H9 (cell line): ENCODE measurements around the gene DBNDD1. TPM values are rescaled to one million over a fixed set of nuclear protein-coding genes. Genes with fewer than 3 reads are reported as not detected.

Experiments used
- DNase-seq: peaks from one replicate; pipeline ENCODE4 v3.0.0-alpha.2; 2017
- H2AFZ ChIP-seq: one replicate; pipeline ENCODE4 v1.6.1; 2013; ENCODE audit warnings: mild to moderate bottlenecking, low read length, control low read depth, moderate library complexity
- H2AK5ac ChIP-seq: 2 replicates; pipeline ENCODE4 v1.6.1; 2013; ENCODE audit warnings: low read length, control low read depth, mixed read lengths; ENCODE audit not compliant: insufficient read length
- H2BK120ac ChIP-seq: one replicate; pipeline ENCODE4 v1.6.1; 2013; ENCODE audit warnings: low read depth, mild to moderate bottlenecking, low read length, control low read depth, inconsistent platforms; ENCODE audit not compliant: poor library complexity, severe bottlenecking
- H2BK12ac ChIP-seq: 2 replicates; pipeline ENCODE4 v1.6.1; 2013; ENCODE audit warnings: low read length, control low read depth, mixed read lengths, low read depth; ENCODE audit not compliant: insufficient read length
- H2BK15ac ChIP-seq: 2 replicates; pipeline ENCODE4 v1.6.1; 2013; ENCODE audit warnings: low read depth, low read length, control low read depth
- H2BK20ac ChIP-seq: one replicate; pipeline ENCODE4 v1.6.1; 2013; ENCODE audit warnings: low read depth, mild to moderate bottlenecking, low read length, control low read depth, inconsistent platforms; ENCODE audit not compliant: poor library complexity, severe bottlenecking
- H2BK5ac ChIP-seq: 2 replicates; pipeline ENCODE4 v1.6.1; 2013; ENCODE audit warnings: low read length, control low read depth, mixed read lengths; ENCODE audit not compliant: insufficient read length
- H3K14ac ChIP-seq: 2 replicates; pipeline ENCODE4 v1.6.1; 2013; ENCODE audit warnings: low read length, control low read depth; ENCODE audit not compliant: insufficient read depth
- H3K18ac ChIP-seq: 2 replicates; pipeline ENCODE4 v1.6.1; 2013; ENCODE audit warnings: low read depth, mild to moderate bottlenecking, mixed read lengths, low read length, control low read depth; ENCODE audit not compliant: insufficient read length
- H3K23ac ChIP-seq: 2 replicates; pipeline ENCODE4 v1.6.1; 2013; ENCODE audit warnings: low read length, control low read depth, mixed read lengths, low read depth; ENCODE audit not compliant: insufficient read length
- H3K23me2 ChIP-seq: 2 replicates; pipeline ENCODE4 v1.6.1; 2013; ENCODE audit warnings: low read depth, mild to moderate bottlenecking, mixed read lengths, low read length, control low read depth; ENCODE audit not compliant: insufficient read length, poor library complexity, severe bottlenecking
- H3K27ac ChIP-seq: 2 replicates; pipeline ENCODE4 v1.5.1; 2013; ENCODE audit warnings: low read length, control low read depth, mixed read lengths, low read depth; ENCODE audit not compliant: insufficient read length
- H3K27me3 ChIP-seq: 2 replicates; pipeline ENCODE4 v1.6.1; 2013; ENCODE audit warnings: low read length, control low read depth, inconsistent platforms; ENCODE audit not compliant: insufficient read depth
- H3K4ac ChIP-seq: 2 replicates; pipeline ENCODE4 v1.6.1; 2013; ENCODE audit warnings: low read depth, mild to moderate bottlenecking, control low read depth, inconsistent platforms, low read length, moderate library complexity
- H3K4me1 ChIP-seq: 2 replicates; pipeline ENCODE4 v1.6.1; 2013; ENCODE audit warnings: low read length, control low read depth, inconsistent platforms; ENCODE audit not compliant: insufficient read depth
- H3K4me2 ChIP-seq: 2 replicates; pipeline ENCODE4 v1.6.1; 2013; ENCODE audit warnings: low read length, control low read depth, mixed read lengths; ENCODE audit not compliant: insufficient read length, insufficient read depth
- H3K56ac ChIP-seq: 2 replicates; pipeline ENCODE4 v1.6.1; 2013; ENCODE audit warnings: low read depth, mild to moderate bottlenecking, mixed read lengths, low read length, control low read depth; ENCODE audit not compliant: insufficient read length
- H3K79me1 ChIP-seq: 2 replicates; pipeline ENCODE4 v1.6.1; 2013; ENCODE audit warnings: low read depth, mild to moderate bottlenecking, moderate library complexity, low read length, control low read depth, inconsistent platforms; ENCODE audit not compliant: insufficient read depth, poor library complexity, severe bottlenecking
- H3K79me2 ChIP-seq: 2 replicates; pipeline ENCODE4 v1.6.1; 2013; ENCODE audit warnings: low read length, control low read depth, inconsistent platforms; ENCODE audit not compliant: insufficient read depth
- H3K9ac ChIP-seq: 2 replicates; pipeline ENCODE4 v1.6.1; 2013; ENCODE audit warnings: low read length, control low read depth, mixed read lengths; ENCODE audit not compliant: insufficient read length; ENCODE audit errors: extremely low read depth
- H3K9me3 ChIP-seq: one replicate; pipeline ENCODE4 v1.6.1; 2013; ENCODE audit warnings: low read depth, low read length, inconsistent platforms; ENCODE audit not compliant: control insufficient read depth
- H3T11ph ChIP-seq: one replicate; pipeline ENCODE4 v1.6.1; 2013; ENCODE audit warnings: mild to moderate bottlenecking, low read length, control low read depth, inconsistent platforms
- H4K20me1 ChIP-seq: one replicate; pipeline ENCODE4 v1.6.1; 2013; ENCODE audit not compliant: control insufficient read depth, insufficient read length, insufficient read depth
- H4K5ac ChIP-seq: 2 replicates; pipeline ENCODE4 v1.6.1; 2013; ENCODE audit warnings: low read depth, mild to moderate bottlenecking, mixed read lengths, low read length, control low read depth; ENCODE audit not compliant: insufficient read length
- H4K8ac ChIP-seq: replicated peaks from 2 replicates; pipeline ENCODE4 v1.6.1; 2013; ENCODE audit warnings: low read length, control low read depth, mixed read lengths, low read depth; ENCODE audit not compliant: insufficient read length
- H4K91ac ChIP-seq: 2 replicates; pipeline ENCODE4 v1.6.1; 2013; ENCODE audit warnings: low read depth, mild to moderate bottlenecking, moderate library complexity, mixed read lengths, low read length, control low read depth; ENCODE audit not compliant: insufficient read length
- H3K27ac Mint-ChIP-seq, 3 experiments: 2 replicates in 2 of 3; 3 replicates in 1 of 3; pipeline ENCODE4 v1.8.0; 2020 to 2021; ENCODE audit warnings: mixed read lengths in 3 of 3, mild to moderate bottlenecking in 1 of 3, moderate library complexity in 1 of 3
- H3K27me3 Mint-ChIP-seq: 2 replicates; pipeline ENCODE4 v1.8.0; 2021; ENCODE audit warnings: low read depth, mild to moderate bottlenecking, moderate library complexity, mixed read lengths
- H3K36me3 Mint-ChIP-seq, 3 experiments: 2 replicates in 2 of 3; 3 replicates in 1 of 3; pipeline ENCODE4 v1.8.0; 2020 to 2021; ENCODE audit warnings: low read depth in 3 of 3, mixed read lengths in 3 of 3; ENCODE audit not compliant: insufficient read depth in 1 of 3
- H3K4me1 Mint-ChIP-seq, 2 experiments: 2 replicates each; pipeline ENCODE4 v1.8.0; 2020; ENCODE audit warnings: mixed read lengths in 2 of 2
- H3K4me3 Mint-ChIP-seq, 2 experiments: 2 replicates in 1 of 2; 3 replicates in 1 of 2; pipeline ENCODE4 v1.8.0; 2020 to 2021; ENCODE audit warnings: mild to moderate bottlenecking in 2 of 2, mixed read lengths in 2 of 2, moderate library complexity in 1 of 2
- H3K9me3 Mint-ChIP-seq, 2 experiments: 2 replicates in 1 of 2; 3 replicates in 1 of 2; pipeline ENCODE4 v1.8.0; 2020; ENCODE audit warnings: mild to moderate bottlenecking in 2 of 2, mixed read lengths in 2 of 2, moderate library complexity in 1 of 2
- WGBS: extraction: QIAGEN DNeasy Blood & Tissue Kit; methylation state at CpG from one replicate; pipeline ENCODE4 v1.1.7; 2013; ENCODE audit warnings: missing lambda C conversion rate, low lambda C conversion rate, mixed read lengths; ENCODE audit not compliant: insufficient read length; ENCODE audit errors: extremely low coverage; 5-methylcytosine and 5-hydroxymethylcytosine counted together
- total RNA-seq: library from RNA; stranded (reverse); gene quantifications from 2 replicates; pipeline ENCODE4 v1.2.1, GENCODE V29; 2021
- TF ChIP-seq, protein P1 (sequence below): fragments of 200-600 bp; sonication (generic); conservative IDR thresholded peaks from 3 replicates; pipeline ENCODE4 v1.8.0; 2021; ENCODE audit warnings: antibody characterized with exemption, mild to moderate bottlenecking

The DBNDD1 gene
- total RNA-seq, 1 experiment from 2014 or later = 87.3 TPM

- no peaks in the 10 kb centered on the region for H3K4me1 ChIP-seq
- no peak overlapping the region for H3K9ac ChIP-seq
- H3K4me1 Mint-ChIP-seq = no peaks in the 10 kb centered on the region
- H2AFZ ChIP-seq = no peak overlapping the region
- H3K27me3 Mint-ChIP-seq = peaks cover 11% of the 10 kb centered on the region; the same call in 1 of the 2 replicates
- no peak overlapping the region for H3K4me2 ChIP-seq
- H3K4ac ChIP-seq = peak overlapping the region; percentile 36
- no CpG with 5 or more reads among the region's 7 CpGs for WGBS
- H2BK120ac ChIP-seq = no peak overlapping the region
- no peaks in the 10 kb centered on the region for H3K9me3 ChIP-seq
- H3K27ac Mint-ChIP-seq = peak overlapping the region; percentile 96 to 99 (median 99); a peak in 6 of 7 replicates
- no peak overlapping the region for H3K23ac ChIP-seq
- peak overlapping the region; percentile 20; the same call in 1 of the 2 replicates for H3K14ac ChIP-seq
- no peak overlapping the region for H2BK15ac ChIP-seq
- H2BK12ac ChIP-seq = peak overlapping the region; percentile 35
- peak overlapping the region; percentile 49 for H3K18ac ChIP-seq
- H3K27ac ChIP-seq = peak overlapping the region; percentile 93
- H2BK5ac ChIP-seq = no peak overlapping the region
- H3K23me2 ChIP-seq = no peaks in the 10 kb centered on the region
- H2BK20ac ChIP-seq = no peak overlapping the region
- peak overlapping the region; percentile 56 for H4K91ac ChIP-seq
- TF ChIP-seq, protein P1, sequence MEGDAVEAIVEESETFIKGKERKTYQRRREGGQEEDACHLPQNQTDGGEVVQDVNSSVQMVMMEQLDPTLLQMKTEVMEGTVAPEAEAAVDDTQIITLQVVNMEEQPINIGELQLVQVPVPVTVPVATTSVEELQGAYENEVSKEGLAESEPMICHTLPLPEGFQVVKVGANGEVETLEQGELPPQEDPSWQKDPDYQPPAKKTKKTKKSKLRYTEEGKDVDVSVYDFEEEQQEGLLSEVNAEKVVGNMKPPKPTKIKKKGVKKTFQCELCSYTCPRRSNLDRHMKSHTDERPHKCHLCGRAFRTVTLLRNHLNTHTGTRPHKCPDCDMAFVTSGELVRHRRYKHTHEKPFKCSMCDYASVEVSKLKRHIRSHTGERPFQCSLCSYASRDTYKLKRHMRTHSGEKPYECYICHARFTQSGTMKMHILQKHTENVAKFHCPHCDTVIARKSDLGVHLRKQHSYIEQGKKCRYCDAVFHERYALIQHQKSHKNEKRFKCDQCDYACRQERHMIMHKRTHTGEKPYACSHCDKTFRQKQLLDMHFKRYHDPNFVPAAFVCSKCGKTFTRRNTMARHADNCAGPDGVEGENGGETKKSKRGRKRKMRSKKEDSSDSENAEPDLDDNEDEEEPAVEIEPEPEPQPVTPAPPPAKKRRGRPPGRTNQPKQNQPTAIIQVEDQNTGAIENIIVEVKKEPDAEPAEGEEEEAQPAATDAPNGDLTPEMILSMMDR = no peak
- no peaks in the 10 kb centered on the region for H3K79me1 ChIP-seq
- H4K5ac ChIP-seq = peak overlapping the region; percentile 5
- DNase-seq = no peak
- H4K8ac ChIP-seq = no peak overlapping the region
- H3T11ph ChIP-seq = no peak overlapping the region
- H3K4me3 Mint-ChIP-seq = no peak overlapping the region
- H4K20me1 ChIP-seq = no peaks in the 10 kb centered on the region
- peaks cover 66 to 79% (median 76%) of the 10 kb centered on the region in 3 experiments for H3K36me3 Mint-ChIP-seq
- H3K79me2 ChIP-seq = no peaks in the 10 kb centered on the region
- no peaks in the 10 kb centered on the region for H3K27me3 ChIP-seq
- H3K9me3 Mint-ChIP-seq = peaks cover 26 to 31% of the 10 kb centered on the region in 2 experiments
- H3K56ac ChIP-seq = no peak overlapping the region
- peak overlapping the region; percentile 24 for H2AK5ac ChIP-seq
These were observed 24.9 kb downstream of the DBNDD1 start for GRCh38 chr16:89994389-89994720.
